Neuron (in vitro differentiated cells): ENCODE results near the gene ARHGAP6.

Experiments
- H2AFZ ChIP-seq: one replicate; pipeline ENCODE4 v1.6.1; 2013; ENCODE audit warnings: low read depth, mild to moderate bottlenecking, inconsistent platforms, low read length, moderate library complexity
- H3K27me3 ChIP-seq: one replicate; pipeline ENCODE4 v1.6.1; 2013; ENCODE audit warnings: low read length; ENCODE audit not compliant: insufficient read depth
- H3K36me3 ChIP-seq: one replicate; pipeline ENCODE4 v1.6.1; 2013; ENCODE audit warnings: low read length; ENCODE audit not compliant: insufficient read depth
- H3K4me1 ChIP-seq: one replicate; pipeline ENCODE4 v1.6.1; 2013; ENCODE audit warnings: low read length; ENCODE audit not compliant: insufficient read depth
- H3K4me3 ChIP-seq: 2 replicates; pipeline ENCODE4 v1.5.1; 2013; ENCODE audit warnings: mild to moderate bottlenecking, low read length, moderate library complexity
- H3K9me3 ChIP-seq: one replicate; pipeline ENCODE4 v1.6.1; 2013; ENCODE audit warnings: low read length

Gene ARHGAP6

GRCh38 chrX:11341274-11342201 lies 324.2 kb downstream of the ARHGAP6 start:
- Histone ChIP-seq H3K36me3 (no peaks in the 10 kb centered on the region), H2AFZ (no peak overlapping the region), H3K9me3 (no peaks in the 10 kb centered on the region), H3K27me3 (no peaks in the 10 kb centered on the region), H3K4me1 (peaks cover 14% of the 10 kb centered on the region), H3K4me3 (no peak overlapping the region)

- no peaks in the 10 kb centered on the region for H3K9me3 ChIP-seq
Measured at GRCh38 chrX:11337292-11338009, 328.3 kb downstream of the ARHGAP6 start.

GRCh38 chrX:11336201-11336600 lies 329.5 kb downstream of the ARHGAP6 start:
- H3K4me1 ChIP-seq = peaks cover 2% of the 10 kb centered on the region
- H2AFZ ChIP-seq = no peak overlapping the region
- H3K36me3 ChIP-seq = no peaks in the 10 kb centered on the region
- H3K27me3 ChIP-seq = no peaks in the 10 kb centered on the region
- H3K9me3 ChIP-seq = no peaks in the 10 kb centered on the region
- H3K4me3 ChIP-seq = no peak overlapping the region

More at GRCh38 chrX:11337292-11338009, 328.3 kb downstream of the ARHGAP6 start:
- H3K4me1 ChIP-seq = peaks cover 11% of the 10 kb centered on the region
- H3K27me3 ChIP-seq = no peaks in the 10 kb centered on the region
- no peak overlapping the region for H2AFZ ChIP-seq
- H3K36me3 ChIP-seq = no peaks in the 10 kb centered on the region
- no peak overlapping the region for H3K4me3 ChIP-seq

GRCh38 chrX:11334165-11334564 lies 331.6 kb downstream of the ARHGAP6 start:
- Histone ChIP-seq H3K4me1 (no peaks in the 10 kb centered on the region), H3K4me3 (no peak overlapping the region), H3K36me3 (no peaks in the 10 kb centered on the region), H3K27me3 (no peaks in the 10 kb centered on the region), H3K9me3 (no peaks in the 10 kb centered on the region), H2AFZ (no peak overlapping the region)

GRCh38 chrX:11331788-11332187 lies 333.9 kb downstream of the ARHGAP6 start:
- no peak overlapping the region for H2AFZ ChIP-seq
- H3K4me3 ChIP-seq = no peak overlapping the region
- H3K36me3 ChIP-seq = no peaks in the 10 kb centered on the region
- H3K9me3 ChIP-seq = no peaks in the 10 kb centered on the region
- no peaks in the 10 kb centered on the region for H3K4me1 ChIP-seq
- no peaks in the 10 kb centered on the region for H3K27me3 ChIP-seq

GRCh38 chrX:11329021-11329420 lies 336.7 kb downstream of the ARHGAP6 start:
- H3K4me3 ChIP-seq = no peak overlapping the region
- no peaks in the 10 kb centered on the region for H3K9me3 ChIP-seq
- no peaks in the 10 kb centered on the region for H3K27me3 ChIP-seq
- H2AFZ ChIP-seq = no peak overlapping the region
- no peaks in the 10 kb centered on the region for H3K4me1 ChIP-seq
- H3K36me3 ChIP-seq = no peaks in the 10 kb centered on the region

GRCh38 chrX:11328134-11328533 lies 337.6 kb downstream of the ARHGAP6 start:
- Histone ChIP-seq H3K4me1 (no peaks in the 10 kb centered on the region), H3K27me3 (no peaks in the 10 kb centered on the region), H3K36me3 (no peaks in the 10 kb centered on the region), H3K4me3 (no peak overlapping the region), H2AFZ (no peak overlapping the region), H3K9me3 (no peaks in the 10 kb centered on the region)

GRCh38 chrX:11321986-11322385 lies 343.7 kb downstream of the ARHGAP6 start:
- Histone ChIP-seq H2AFZ (no peak overlapping the region), H3K4me3 (no peak overlapping the region), H3K4me1 (peaks cover 2% of the 10 kb centered on the region), H3K36me3 (no peaks in the 10 kb centered on the region), H3K9me3 (no peaks in the 10 kb centered on the region), H3K27me3 (no peaks in the 10 kb centered on the region)

- Histone ChIP-seq H3K4me3 (no peak overlapping the region), H3K27me3 (no peaks in the 10 kb centered on the region), H3K4me1 (peaks cover 2% of the 10 kb centered on the region), H2AFZ (no peak overlapping the region), H3K9me3 (no peaks in the 10 kb centered on the region), H3K36me3 (no peaks in the 10 kb centered on the region)
Measured at GRCh38 chrX:11319806-11320520, 345.8 kb downstream of the ARHGAP6 start.

- H3K27me3 ChIP-seq = no peaks in the 10 kb centered on the region
- no peaks in the 10 kb centered on the region for H3K4me1 ChIP-seq
- H3K36me3 ChIP-seq = no peaks in the 10 kb centered on the region
- no peak overlapping the region for H2AFZ ChIP-seq
- no peak overlapping the region for H3K4me3 ChIP-seq
- H3K9me3 ChIP-seq = no peaks in the 10 kb centered on the region
Measured at GRCh38 chrX:11311706-11312105, 354.0 kb downstream of the ARHGAP6 start.

GRCh38 chrX:11309220-11309619 lies 356.5 kb downstream of the ARHGAP6 start:
- Histone ChIP-seq H3K36me3 (no peaks in the 10 kb centered on the region), H3K9me3 (no peaks in the 10 kb centered on the region), H2AFZ (no peak overlapping the region), H3K27me3 (no peaks in the 10 kb centered on the region), H3K4me1 (no peaks in the 10 kb centered on the region), H3K4me3 (no peak overlapping the region)

GRCh38 chrX:11305641-11306040 lies 360.1 kb downstream of the ARHGAP6 start:
- Histone ChIP-seq H3K9me3 (no peaks in the 10 kb centered on the region), H3K36me3 (no peaks in the 10 kb centered on the region), H3K27me3 (no peaks in the 10 kb centered on the region), H3K4me3 (no peak overlapping the region), H2AFZ (no peak overlapping the region), H3K4me1 (no peaks in the 10 kb centered on the region)

- Histone ChIP-seq H2AFZ (no peak overlapping the region), H3K27me3 (no peaks in the 10 kb centered on the region), H3K4me1 (no peaks in the 10 kb centered on the region), H3K4me3 (no peak overlapping the region), H3K36me3 (no peaks in the 10 kb centered on the region), H3K9me3 (no peaks in the 10 kb centered on the region)
Measured at GRCh38 chrX:11304829-11305228, 360.9 kb downstream of the ARHGAP6 start.
